GM23248 (cell line): Measurements from ENCODE around the gene SRPK1.

Source experiments
- EZH2 ChIP-seq: fragments of 200-600 bp; sonication (generic); IDR thresholded peaks from 2 replicates; pipeline ENCODE4 v1.6.1; 2018; ENCODE audit warnings: antibody characterized with exemption, mild to moderate bottlenecking; ENCODE audit not compliant: insufficient read depth, poor library complexity, severe bottlenecking
- EZH2phosphoT487 ChIP-seq: fragments of 200-600 bp; sonication (generic); IDR thresholded peaks from 2 replicates; pipeline ENCODE4 v1.6.1; 2018; ENCODE audit warnings: antibody characterized with exemption, moderate library complexity, mild to moderate bottlenecking, low read depth; ENCODE audit not compliant: insufficient read depth

- TF ChIP-seq EZH2 (no peak), EZH2phosphoT487 (no peak)
Measured at GRCh38 chr6:35859367-35859766, 61.5 kb downstream of the SRPK1 start.
